WI38 (cell line): ENCODE data around the gene SDCBP2.

Source experiments
- H3K4me3 ChIP-seq: 2 replicates; pipeline ENCODE4 v1.5.1; 2011; ENCODE audit warnings: low read depth, mild to moderate bottlenecking, control low read depth, low read length
- CTCF ChIP-seq: IDR thresholded peaks from 2 replicates; pipeline ENCODE4 v1.5.1; 2012; ENCODE audit warnings: low read depth, mild to moderate bottlenecking, control low read depth, low read length

The SDCBP2 gene

GRCh38 chr20:1328680-1329330 is at the start of gene SDCBP2:
Gene SDCBP2 (minus strand): TSS chr20:1329139. CDS start chr20:1320416, 8,723 bp downstream.
- no peak within 1 kb of the TSS for H3K4me3 ChIP-seq
- no peak for TF ChIP-seq CTCF

GRCh38 chr20:1378735-1379125 is 49.8 kb upstream of the SDCBP2 start:
- no peak overlapping the region for H3K4me3 ChIP-seq
- TF ChIP-seq CTCF: no peak

- no peak for TF ChIP-seq CTCF
- no peak overlapping the region for H3K4me3 ChIP-seq
These were observed 49.2 kb upstream of the SDCBP2 start for GRCh38 chr20:1377984-1378734.

GRCh38 chr20:1377341-1377871 is 48.5 kb upstream of the SDCBP2 start:
- TF ChIP-seq CTCF: no peak
- no peak overlapping the region for H3K4me3 ChIP-seq

GRCh38 chr20:1376408-1377270 is 47.7 kb upstream of the SDCBP2 start:
- TF ChIP-seq CTCF: no peak

GRCh38 chr20:1376007-1376406 is 47.1 kb upstream of the SDCBP2 start:
- H3K4me3 ChIP-seq: no peak overlapping the region
- TF ChIP-seq CTCF: no peak

More at GRCh38 chr20:1376408-1377270, 47.7 kb upstream of the SDCBP2 start:
- no peak overlapping the region for H3K4me3 ChIP-seq

GRCh38 chr20:1375515-1375914 is 46.6 kb upstream of the SDCBP2 start:
- no peak for TF ChIP-seq CTCF

More at GRCh38 chr20:1375515-1375914, 46.6 kb upstream of the SDCBP2 start:
- H3K4me3 ChIP-seq: no peak overlapping the region
